K562 (cell line): ENCODE measurements around the gene OCIAD1. TPM values are rescaled to one million over a fixed set of nuclear protein-coding genes. Genes with fewer than 3 reads are reported as not detected.

Experiments used
- BHLHE40 ChIP-seq: IDR thresholded peaks from 2 replicates; pipeline ENCODE4 v1.6.1; 2011; ENCODE audit warnings: low read length, improper control_type of control experiment
- CAMTA2 ChIP-seq: fragments of 250-450 bp; sonication (Bioruptor Pico); conservative IDR thresholded peaks from 2 replicates; pipeline ENCODE4 v1.5.1; 2022
- CCAR2 ChIP-seq: fragments of 200-400 bp; formaldehyde crosslinking; IDR thresholded peaks from 2 replicates; pipeline ENCODE4 v1.6.1; 2017; ENCODE audit warnings: mild to moderate bottlenecking, low read depth, low read length
- E2F8 ChIP-seq: fragments of 450-650 bp; IDR thresholded peaks from 2 replicates; pipeline ENCODE4 v1.7.1; 2018; ENCODE audit warnings: mild to moderate bottlenecking, low read depth; ENCODE audit not compliant: partially characterized antibody
- ELF1 ChIP-seq: fragments of 200-800 bp; sonication (Bioruptor generic); IDR thresholded peaks from 2 replicates; pipeline ENCODE4 v1.6.1; 2016; ENCODE audit warnings: missing genetic modification characterization, missing compliant biosample characterization
- FOXP4 ChIP-seq: sonication (generic); formaldehyde crosslinking; IDR thresholded peaks from 2 replicates; pipeline ENCODE4 v1.8.0; 2022; ENCODE audit warnings: mild to moderate bottlenecking, missing genetic modification reagents, borderline replicate concordance
- KLF6 ChIP-seq: fragments of 250-450 bp; sonication (Bioruptor Pico); IDR thresholded peaks from 2 replicates; pipeline ENCODE4 v1.4.0; 2020; ENCODE audit warnings: mild to moderate bottlenecking, moderate library complexity, borderline replicate concordance
- NFIC ChIP-seq: fragments of 450-650 bp; IDR thresholded peaks from 2 replicates; pipeline ENCODE4 v1.6.1; 2017; ENCODE audit warnings: mild to moderate bottlenecking, inconsistent platforms
- NFXL1 ChIP-seq: fragments of 450-650 bp; formaldehyde crosslinking; IDR thresholded peaks from 2 replicates; pipeline ENCODE4 v1.4.0; 2021; ENCODE audit warnings: mild to moderate bottlenecking
- POLR2B ChIP-seq: fragments of 450-650 bp; IDR thresholded peaks from 2 replicates; pipeline ENCODE4 v1.6.1; 2018; ENCODE audit warnings: low read depth; ENCODE audit not compliant: partially characterized antibody
- SPI1 ChIP-seq: IDR thresholded peaks from 2 replicates; pipeline ENCODE4 v1.6.1; 2011; ENCODE audit warnings: low read depth, low read length, control low read depth, borderline replicate concordance
- TAL1 ChIP-seq: fragments of 450-650 bp; IDR thresholded peaks from 2 replicates; pipeline ENCODE4 v1.6.1; 2016; ENCODE audit warnings: mild to moderate bottlenecking
- TBL1XR1 ChIP-seq, 2 experiments: IDR thresholded peaks; 2 replicates each; pipeline ENCODE4 v1.6.1; 2012; ENCODE audit warnings: improper control_type of control experiment in 2 of 2, low read length in 2 of 2, mild to moderate bottlenecking in 1 of 2
- ZBTB34 ChIP-seq: fragments of 250-450 bp; sonication (Bioruptor Pico); IDR thresholded peaks from 2 replicates; pipeline ENCODE4 v1.8.0; 2021; ENCODE audit warnings: mild to moderate bottlenecking, moderate library complexity
- ZBTB49 ChIP-seq: sonication (generic); formaldehyde crosslinking; IDR thresholded peaks from 2 replicates; pipeline ENCODE4 v1.8.0; 2022; ENCODE audit warnings: missing genetic modification reagents, mild to moderate bottlenecking, borderline replicate concordance
- ZBTB9 ChIP-seq: fragments of 450-650 bp; formaldehyde crosslinking; IDR thresholded peaks from 2 replicates; pipeline ENCODE4 v1.4.0; 2020; ENCODE audit warnings: mild to moderate bottlenecking, moderate library complexity
- ZNF77 ChIP-seq: fragments of 250-450 bp; sonication (Bioruptor Pico); IDR thresholded peaks from 2 replicates; pipeline ENCODE4 v1.5.0; 2020
- polyA plus RNA-seq, 8 experiments: library from polyadenylated mRNA; depleted of rRNA in 4 of 8; stranded (reverse) in 5 of 8; unstranded in 3 of 8; fragments of >200 nt; fragmentation: Nextera tagmentation in 2 of 8; fragmentation: Illumina TruSeq in 1 of 8; extraction: Ambion mirVana in 2 of 8; extraction: Trizol in 1 of 8; gene quantifications; 2 replicates each; pipeline versions ENCODE4 v1.2.1 to v1.2.3, GENCODE V29; 2011 to 2014; ENCODE audit warnings: inconsistent platforms in 1 of 8, missing spikeins in 1 of 8
- total RNA-seq, 7 experiments: library from RNA; depleted of rRNA in 6 of 7; stranded (reverse); fragments of >200 nt in 6 of 7; fragmentation: Illumina TruSeq in 2 of 7; extraction: Trizol in 2 of 7; gene quantifications; 2 replicates each; pipeline versions ENCODE4 v1.2.1 to v1.2.3, GENCODE V29; 2011 to 2021; ENCODE audit warnings: low replicate concordance in 1 of 7

OCIAD1 gene
- total and polyA plus RNA-seq, 9 of the 15 experiments (the other 6 are each of a cell fraction or from before 2014, with no cell fraction given): 99.0 to 358 (median 196) TPM

- no peak for TF ChIP-seq SPI1
- TF ChIP-seq CCAR2: no peak
- TF ChIP-seq E2F8: peak; percentile 79
- TF ChIP-seq ELF1: no peak; the same call in 1 of the 2 replicates
- TF ChIP-seq NFXL1 (CRISPR knock-in tag): no peak
- TF ChIP-seq FOXP4: no peak
- peak; percentile 15; the same call in 1 of the 2 replicates for TF ChIP-seq TAL1
- TF ChIP-seq BHLHE40: no peak
- no peak for TF ChIP-seq CAMTA2 (CRISPR knock-in tag)
- no peak for TF ChIP-seq KLF6
- no peak for TF ChIP-seq TBL1XR1 (IDR thresholded peaks at IDR 0.05; ENCODE audit: low read length in 2 of 2)
- TF ChIP-seq POLR2B: peak; percentile 74
- no peak for TF ChIP-seq ZBTB49 (CRISPR knock-in tag)
- TF ChIP-seq ZBTB34: no peak
- TF ChIP-seq NFIC: peak; percentile 40; the same call in 1 of the 2 replicates
- TF ChIP-seq ZBTB9 (CRISPR knock-in tag): peak; percentile 65; the same call in 1 of the 2 replicates
- no peak for TF ChIP-seq ZNF77 (CRISPR knock-in tag)
These were observed at the start of gene OCIAD1 (continued) for GRCh38 chr4:48830706-48831531.
